ENCODE results near the gene SPINT1. TPM values are rescaled to one million over a fixed set of nuclear protein-coding genes. Genes with fewer than 3 reads are reported as not detected.

Gene SPINT1
- total RNA-seq, 1 experiment from 2014 or later = 177 TPM

DNA sequence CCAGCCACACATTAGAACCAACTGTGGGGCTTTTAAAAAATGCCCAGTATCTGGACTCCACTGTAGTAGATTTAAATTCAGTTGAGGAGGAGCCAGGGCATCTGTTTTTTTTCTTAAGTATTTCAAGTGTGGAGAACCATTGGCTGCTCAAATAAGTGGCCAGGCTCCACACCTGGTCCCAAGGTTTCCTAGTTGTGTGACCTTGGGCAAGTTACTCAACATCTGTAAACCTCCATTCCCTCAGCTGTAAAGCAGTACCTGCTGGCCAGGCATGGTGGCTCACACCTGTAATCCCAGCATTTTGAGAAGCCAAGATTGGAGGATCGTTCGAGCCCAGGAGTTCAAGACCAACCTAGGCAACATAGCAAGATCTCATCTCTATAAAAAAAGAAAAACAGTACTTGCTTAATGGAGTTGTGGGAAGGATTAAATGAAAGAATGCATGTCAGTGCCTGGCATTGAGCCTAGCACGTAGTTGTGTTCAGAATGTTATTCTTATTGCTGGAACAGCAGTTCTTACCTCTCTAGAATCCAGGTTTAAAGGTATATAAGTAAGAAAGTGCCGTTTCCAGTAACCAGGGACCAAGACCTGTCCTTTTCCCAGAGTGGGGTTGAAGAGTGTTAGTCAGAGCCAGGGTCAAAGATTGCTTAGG is 17.3 kb upstream of the SPINT1 start:
- peak overlapping the region; percentile 59 for H3K4me2 ChIP-seq (ENCODE audit: low read length)

DNA sequence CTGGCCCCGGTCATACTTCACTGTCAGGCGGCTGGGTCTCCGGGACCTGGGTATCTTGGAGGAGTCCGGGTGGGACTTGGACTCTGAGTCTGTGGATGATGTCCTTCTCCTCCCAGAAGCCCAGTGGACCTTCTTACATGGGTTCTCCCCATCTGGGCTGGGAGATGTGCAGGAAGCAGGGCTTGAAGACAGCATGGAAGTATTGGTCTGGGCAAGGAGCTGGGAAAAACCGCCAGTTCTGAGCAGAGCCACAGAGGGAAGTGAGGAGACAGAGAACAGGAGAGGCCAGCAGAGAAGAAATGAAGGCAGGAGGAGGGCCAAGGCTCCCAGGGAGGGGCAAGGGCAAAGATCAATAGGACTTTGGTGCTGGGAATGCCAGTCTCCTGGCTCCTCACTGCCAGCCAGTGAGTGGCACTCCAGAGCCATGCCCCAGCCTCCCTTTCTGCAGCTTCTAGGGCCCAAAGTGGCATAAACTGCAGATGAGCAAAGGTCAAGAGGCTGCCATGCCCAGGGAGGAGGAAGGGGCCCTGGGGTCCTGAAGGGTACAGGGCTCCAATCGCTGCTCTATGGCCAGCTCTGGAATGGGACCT is 15.3 kb upstream of the SPINT1 start, which contains the start of gene PPP1R14D:
TSS of gene PPP1R14D (minus strand) at position 262 of the 590 bp plus-strand sequence. CDS start at position 195, 67 bp downstream.
- Histone ChIP-seq H3K27ac (ENCODE audit: low read length) (no peak within 1 kb of the TSS), H3K79me2 (ENCODE audit: low read length) (no peaks in the 10 kb centered on the region), H3K9ac (ENCODE audit: low read length) (no peak within 1 kb of the TSS), H3K9me3 (ENCODE audit: low read length) (no peaks in the 10 kb centered on the region), H3K9me2 (replicated peaks; ENCODE audit: low read length) (no peaks in the 10 kb centered on the region), H3K4me2 (ENCODE audit: low read length) (no peak within 1 kb of the TSS), H4K20me1 (ENCODE audit: low read length) (no peaks in the 10 kb centered on the region), H3K4me1 (ENCODE audit: insufficient read depth, low read length) (peaks cover 38% of the 10 kb centered on the region), H2AFZ (ENCODE audit: low read length) (no peak within 1 kb of the TSS), H3K36me3 (ENCODE audit: low read depth, low read length) (no peaks in the 10 kb centered on the region), H3F3A (ENCODE audit: low read length, unreplicated experiment) (peaks cover 3% of the 10 kb centered on the region), H3K4me3 (ENCODE audit: low read length) (no peak within 1 kb of the TSS), H3K27me3 (ENCODE audit: low read length) (no peaks in the 10 kb centered on the region)
- CTCF ChIA-PET = interaction anchor here (0.6 kb wide), 1 partner anchor 29 kb away, joined by 7 read pairs; no protein-coding TSS in a partner anchor
- TF ChIP-seq EZH2phosphoT487 (IDR thresholded peaks at IDR 0.05; ENCODE audit: borderline replicate concordance, low read length) (no peak), EZH2 (IDR thresholded peaks at IDR 0.05; ENCODE audit: low read length, unreplicated experiment) (no peak)
- TF ChIP-seq, protein P1, sequence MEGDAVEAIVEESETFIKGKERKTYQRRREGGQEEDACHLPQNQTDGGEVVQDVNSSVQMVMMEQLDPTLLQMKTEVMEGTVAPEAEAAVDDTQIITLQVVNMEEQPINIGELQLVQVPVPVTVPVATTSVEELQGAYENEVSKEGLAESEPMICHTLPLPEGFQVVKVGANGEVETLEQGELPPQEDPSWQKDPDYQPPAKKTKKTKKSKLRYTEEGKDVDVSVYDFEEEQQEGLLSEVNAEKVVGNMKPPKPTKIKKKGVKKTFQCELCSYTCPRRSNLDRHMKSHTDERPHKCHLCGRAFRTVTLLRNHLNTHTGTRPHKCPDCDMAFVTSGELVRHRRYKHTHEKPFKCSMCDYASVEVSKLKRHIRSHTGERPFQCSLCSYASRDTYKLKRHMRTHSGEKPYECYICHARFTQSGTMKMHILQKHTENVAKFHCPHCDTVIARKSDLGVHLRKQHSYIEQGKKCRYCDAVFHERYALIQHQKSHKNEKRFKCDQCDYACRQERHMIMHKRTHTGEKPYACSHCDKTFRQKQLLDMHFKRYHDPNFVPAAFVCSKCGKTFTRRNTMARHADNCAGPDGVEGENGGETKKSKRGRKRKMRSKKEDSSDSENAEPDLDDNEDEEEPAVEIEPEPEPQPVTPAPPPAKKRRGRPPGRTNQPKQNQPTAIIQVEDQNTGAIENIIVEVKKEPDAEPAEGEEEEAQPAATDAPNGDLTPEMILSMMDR (conservative IDR thresholded peaks at IDR 0.05; ENCODE audit: low read depth, low read length) = no peak
- ATAC-seq (no peak), DNase-seq (no peak)
- POLR2A ChIA-PET (ENCODE audit: unreplicated experiment) = interaction anchor here (0.6 to 1.0 kb wide), 2 partner anchors 15 to 57 kb away, joined by 3 to 11 read pairs; partner anchors contain the start of gene SPINT1
- intact Hi-C loops (cut with micrococcal nuclease) = no loop called here
- no TSS peak for BruUV-seq (replicated peaks)

More for the DNA sequence above, 17.3 kb upstream of the SPINT1 start:
- Histone ChIP-seq H3K36me3 (ENCODE audit: low read depth, low read length) (no peaks in the 10 kb centered on the region), H3F3A (ENCODE audit: low read length, unreplicated experiment) (peaks cover 3% of the 10 kb centered on the region), H3K9ac (ENCODE audit: low read length) (peak overlapping the region; percentile 36; the same call in 1 of the 2 replicates), H3K27me3 (ENCODE audit: low read length) (no peaks in the 10 kb centered on the region), H2AFZ (ENCODE audit: low read length) (no peak overlapping the region), H3K9me3 (ENCODE audit: low read length) (no peaks in the 10 kb centered on the region), H3K27ac (ENCODE audit: low read length) (peak overlapping the region; percentile 87), H3K9me2 (replicated peaks; ENCODE audit: low read length) (no peaks in the 10 kb centered on the region), H3K4me1 (ENCODE audit: insufficient read depth, low read length) (peaks cover 44% of the 10 kb centered on the region), H3K79me2 (ENCODE audit: low read length) (no peaks in the 10 kb centered on the region), H4K20me1 (ENCODE audit: low read length) (no peaks in the 10 kb centered on the region), H3K4me3 (ENCODE audit: low read length) (0 out of 2 replicates have a peak overlapping the region, but pooled peaks have one; percentile 7)
- intact Hi-C loops (cut with micrococcal nuclease) = no loop called here
- CTCF ChIA-PET = no interaction called here
- BruUV-seq (replicated peaks) = no TSS peak
- DNase-seq (no peak), ATAC-seq (no peak)
- TF ChIP-seq, protein P1 (conservative IDR thresholded peaks at IDR 0.05; ENCODE audit: low read depth, low read length) = no peak
- no peak for TF ChIP-seq EZH2phosphoT487 (IDR thresholded peaks at IDR 0.05; ENCODE audit: borderline replicate concordance, low read length)
- no peak for TF ChIP-seq EZH2 (IDR thresholded peaks at IDR 0.05; ENCODE audit: low read length, unreplicated experiment)
- POLR2A ChIA-PET (ENCODE audit: unreplicated experiment) = no interaction called here
